ENCODE results near the gene MDC1. TPM values are rescaled to one million over a fixed set of nuclear protein-coding genes. Genes with fewer than 3 reads are reported as not detected.
A peak's percentile ranks its signal among the peaks of the same experiment; 100 is the strongest.
"Not testable (repeated sequence)": the region's sequence is repeated elsewhere in the genome, so short reads cannot be mapped to it uniquely, and the experiment has no call there.

Gene MDC1
- total RNA-seq, 1 donor from 2014 or later: 14.5 TPM

DNA sequence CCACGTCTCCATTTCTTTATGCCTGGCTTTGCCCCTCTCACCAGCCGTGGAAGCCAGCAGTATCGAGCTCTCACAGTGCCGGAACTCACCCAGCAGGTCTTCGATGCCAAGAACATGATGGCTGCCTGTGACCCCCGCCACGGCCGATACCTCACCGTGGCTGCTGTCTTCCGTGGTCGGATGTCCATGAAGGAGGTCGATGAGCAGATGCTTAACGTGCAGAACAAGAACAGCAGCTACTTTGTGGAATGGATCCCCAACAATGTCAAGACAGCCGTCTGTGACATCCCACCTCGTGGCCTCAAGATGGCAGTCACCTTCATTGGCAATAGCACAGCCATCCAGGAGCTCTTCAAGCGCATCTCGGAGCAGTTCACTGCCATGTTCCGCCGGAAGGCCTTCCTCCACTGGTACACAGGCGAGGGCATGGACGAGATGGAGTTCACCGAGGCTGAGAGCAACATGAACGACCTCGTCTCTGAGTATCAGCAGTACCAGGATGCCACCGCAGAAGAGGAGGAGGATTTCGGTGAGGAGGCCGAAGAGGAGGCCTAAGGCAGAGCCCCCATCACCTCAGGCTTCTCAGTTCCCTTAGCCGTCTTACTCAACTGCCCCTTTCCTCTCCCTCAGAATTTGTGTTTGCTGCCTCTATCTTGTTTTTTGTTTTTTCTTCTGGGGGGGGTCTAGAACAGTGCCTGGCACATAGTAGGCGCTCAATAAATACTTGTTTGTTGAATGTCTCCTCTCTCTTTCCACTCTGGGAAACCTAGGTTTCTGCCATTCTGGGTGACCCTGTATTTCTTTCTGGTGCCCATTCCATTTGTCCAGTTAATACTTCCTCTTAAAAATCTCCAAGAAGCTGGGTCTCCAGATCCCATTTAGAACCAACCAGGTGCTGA, 7.0 kb upstream of the MDC1 start:
- not testable (repeated sequence) for DNase-seq

DNA sequence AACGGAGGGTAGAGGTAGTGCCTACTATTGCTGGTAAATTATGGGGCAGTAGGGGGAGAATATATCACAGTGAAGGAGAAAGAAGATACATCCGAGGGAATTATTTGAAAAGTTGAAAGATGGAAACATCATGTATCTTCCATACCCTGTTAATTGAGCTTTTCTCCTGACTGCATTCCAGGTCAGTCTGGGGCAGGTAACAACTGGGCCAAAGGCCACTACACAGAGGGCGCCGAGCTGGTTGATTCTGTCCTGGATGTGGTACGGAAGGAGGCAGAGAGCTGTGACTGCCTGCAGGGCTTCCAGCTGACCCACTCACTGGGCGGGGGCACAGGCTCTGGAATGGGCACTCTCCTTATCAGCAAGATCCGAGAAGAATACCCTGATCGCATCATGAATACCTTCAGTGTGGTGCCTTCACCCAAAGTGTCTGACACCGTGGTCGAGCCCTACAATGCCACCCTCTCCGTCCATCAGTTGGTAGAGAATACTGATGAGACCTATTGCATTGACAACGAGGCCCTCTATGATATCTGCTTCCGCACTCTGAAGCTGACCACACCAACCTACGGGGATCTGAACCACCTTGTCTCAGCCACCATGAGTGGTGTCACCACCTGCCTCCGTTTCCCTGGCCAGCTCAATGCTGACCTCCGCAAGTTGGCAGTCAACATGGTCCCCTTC, 6.2 kb upstream of the MDC1 start:
- not testable (repeated sequence) for DNase-seq

GRCh38 chr6:30722280-30723112, 5.4 kb upstream of the MDC1 start:
- DNase-seq: peak; percentile 91

DNA sequence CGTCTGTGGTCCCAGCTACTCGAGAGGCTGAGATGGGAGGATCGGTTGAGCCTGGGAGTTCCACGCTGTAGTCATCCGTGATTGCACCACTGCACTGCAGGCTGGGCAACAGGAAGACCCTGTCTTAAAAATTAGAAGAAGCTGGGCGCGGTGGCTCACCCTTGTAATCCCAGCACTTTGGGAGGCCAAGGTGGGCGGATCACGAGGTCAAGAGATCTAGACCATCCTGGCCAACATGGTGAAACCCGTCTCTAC, 4.9 kb upstream of the MDC1 start:
- not testable (repeated sequence) for DNase-seq

GRCh38 chr6:30721198-30722024, 4.3 kb upstream of the MDC1 start:
- peak; percentile 97 for DNase-seq

GRCh38 chr6:30720738-30721197, 3.7 kb upstream of the MDC1 start:
- peak; percentile 83 for DNase-seq

GRCh38 chr6:30719791-30720737, 3.0 kb upstream of the MDC1 start, which contains the start of gene TUBB:
TSS of gene TUBB (plus strand) at chr6:30720352. CDS start at chr6:30720507, 155 bp downstream.
- DNase-seq: peak; percentile 99

DNA sequence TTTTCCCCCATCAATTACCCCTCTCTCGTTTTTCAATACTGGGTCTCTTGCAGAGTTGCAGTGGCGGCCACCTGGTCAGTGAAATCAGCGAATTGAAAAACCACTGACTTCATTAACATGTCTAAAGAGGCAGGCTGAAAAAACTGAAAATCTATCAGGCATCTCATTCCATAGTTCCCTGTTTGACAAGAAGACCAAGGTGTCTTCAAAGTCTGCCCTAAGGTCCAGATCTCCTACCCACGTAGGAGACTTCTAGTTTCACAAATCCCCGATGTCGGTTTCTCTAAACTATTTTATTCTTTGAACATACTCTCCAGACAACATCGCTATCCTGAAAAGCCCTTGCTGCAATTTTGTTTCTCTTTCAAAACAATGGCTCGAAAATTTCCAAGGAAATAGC, 2.3 kb upstream of the MDC1 start:
- peak; percentile 38 for DNase-seq

- not testable (repeated sequence) for DNase-seq
Observed at GRCh38 chr6:30717845-30718720, 1.0 kb upstream of the MDC1 start.

DNA sequence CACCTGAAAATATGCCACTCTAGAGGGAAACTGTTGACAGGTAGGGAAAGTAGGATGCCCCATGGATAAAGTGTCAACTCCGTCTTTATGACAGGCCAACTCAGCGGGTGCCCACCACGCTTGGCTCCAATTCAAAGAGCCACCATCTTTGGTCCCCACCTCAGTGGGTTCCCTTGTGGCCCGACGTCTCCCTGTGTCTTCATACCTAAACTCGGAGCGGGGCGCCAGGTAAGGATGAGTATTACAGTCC, 277 bp downstream of the MDC1 start:
- no peak for DNase-seq

- DNase-seq: no peak
Observed at GRCh38 chr6:30714263-30714662, 2.8 kb downstream of the MDC1 start.

- no peak for DNase-seq
Observed at GRCh38 chr6:30712441-30712945, 4.6 kb downstream of the MDC1 start.

GRCh38 chr6:30711758-30712380, 5.2 kb downstream of the MDC1 start:
- no peak for DNase-seq

- DNase-seq: no peak
Observed at GRCh38 chr6:30709101-30709868, 7.8 kb downstream of the MDC1 start.

DNA sequence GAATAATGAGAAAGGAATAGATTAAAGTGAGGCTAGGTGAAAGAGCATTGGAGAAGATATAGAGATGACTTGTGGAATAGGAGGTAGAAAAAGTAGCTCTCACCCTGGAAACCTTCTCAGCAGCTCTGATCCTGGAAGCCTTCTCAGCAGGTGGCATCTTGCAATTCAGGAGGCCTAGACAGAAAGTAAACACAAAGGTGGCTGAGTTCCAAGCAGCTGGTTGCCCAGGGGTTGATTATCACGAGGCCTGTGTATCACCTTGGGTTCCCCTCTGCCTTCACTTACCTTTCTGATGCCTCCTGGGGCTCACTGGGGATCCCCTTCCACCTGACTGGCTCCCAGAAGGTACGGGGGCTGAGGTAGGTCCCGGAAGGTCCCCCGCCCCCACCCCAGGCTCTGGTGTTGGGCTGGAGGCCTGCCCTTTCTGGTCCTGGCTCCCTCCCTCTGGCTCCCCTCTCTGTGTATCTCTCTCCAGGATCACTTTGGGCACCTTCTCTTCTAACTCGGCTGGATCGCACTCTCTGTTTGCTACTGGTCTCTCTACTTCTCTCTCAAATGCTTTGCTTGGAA, 9.7 kb downstream of the MDC1 start:
- no peak for DNase-seq

- no peak for DNase-seq
Observed at GRCh38 chr6:30705620-30706019, 11.5 kb downstream of the MDC1 start.

GRCh38 chr6:30703821-30704220, 13.3 kb downstream of the MDC1 start:
- DNase-seq: no peak

DNA sequence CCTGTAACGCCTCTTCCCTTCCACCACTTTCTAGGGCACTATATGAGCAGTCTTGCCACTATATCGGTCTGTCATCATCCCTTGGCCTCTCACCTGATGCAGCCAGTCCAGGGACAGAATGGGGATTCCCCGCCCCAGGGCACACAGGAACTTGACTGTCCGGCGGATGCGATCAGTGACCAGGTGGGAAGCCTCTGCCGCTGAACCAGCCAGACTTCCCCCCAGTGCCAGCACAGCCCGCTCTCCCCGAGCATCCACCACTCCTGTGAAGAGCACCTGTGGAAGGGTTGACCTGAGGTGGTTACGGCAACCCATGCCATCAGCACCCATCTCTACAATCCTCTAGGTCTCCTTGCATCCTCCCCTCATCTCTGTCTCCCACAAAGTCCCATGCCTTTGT, 14.1 kb downstream of the MDC1 start:
- no peak for DNase-seq

Data from tongue (tissue), 2 donors.